Mesenchymal stem cell (in vitro differentiated cells and primary cell): Measurements from ENCODE around the gene FXYD6.

Experiments used
- DNase-seq: peaks from one replicate; pipeline ENCODE4 v3.0.0-alpha.2; 2013
- H2AFZ ChIP-seq: one replicate; pipeline ENCODE4 v1.6.1; 2013; ENCODE audit warnings: low read depth, mild to moderate bottlenecking, control low read depth, inconsistent platforms, low read length, moderate library complexity
- H2AK5ac ChIP-seq: 2 replicates; pipeline ENCODE4 v1.6.1; 2013; ENCODE audit warnings: low read length, moderate library complexity, mild to moderate bottlenecking, inconsistent platforms; ENCODE audit not compliant: severe bottlenecking
- H2BK120ac ChIP-seq: one replicate; pipeline ENCODE4 v1.6.1; 2013; ENCODE audit warnings: low read depth, mild to moderate bottlenecking, inconsistent platforms, low read length, moderate library complexity
- H2BK12ac ChIP-seq, 2 experiments: one replicate each; pipeline ENCODE4 v1.6.1; 2013; ENCODE audit warnings: inconsistent platforms in 2 of 2, low read length in 2 of 2, mild to moderate bottlenecking in 2 of 2, moderate library complexity in 2 of 2, control low read depth in 1 of 2
- H2BK15ac ChIP-seq: one replicate; pipeline ENCODE4 v1.6.1; 2013; ENCODE audit warnings: mild to moderate bottlenecking, low read depth, inconsistent platforms; ENCODE audit not compliant: poor library complexity, severe bottlenecking
- H2BK5ac ChIP-seq: 2 replicates; pipeline ENCODE4 v1.6.1; 2013; ENCODE audit warnings: low read depth, mild to moderate bottlenecking, low read length, control low read depth, inconsistent platforms; ENCODE audit not compliant: poor library complexity, severe bottlenecking
- H3K14ac ChIP-seq, 2 experiments: one replicate each; pipeline ENCODE4 v1.6.1; 2013; ENCODE audit warnings: inconsistent platforms in 2 of 2, low read length in 2 of 2, control low read depth in 1 of 2, mild to moderate bottlenecking in 1 of 2, moderate library complexity in 1 of 2
- H3K18ac ChIP-seq, 2 experiments: one replicate each; pipeline ENCODE4 v1.6.1; 2013; ENCODE audit warnings: inconsistent platforms in 2 of 2, low read length in 2 of 2, control low read depth in 1 of 2, low read depth in 1 of 2, mild to moderate bottlenecking in 1 of 2
- H3K23ac ChIP-seq, 2 experiments: one replicate each; pipeline ENCODE4 v1.6.1; 2013; ENCODE audit warnings: inconsistent platforms in 2 of 2, low read length in 2 of 2, mild to moderate bottlenecking in 2 of 2, moderate library complexity in 2 of 2, control low read depth in 1 of 2
- H3K27ac ChIP-seq: 2 replicates; pipeline ENCODE4 v1.5.1; 2013; ENCODE audit warnings: mild to moderate bottlenecking, moderate library complexity, low read length, control low read depth, inconsistent platforms; ENCODE audit not compliant: poor library complexity, severe bottlenecking
- H3K27me3 ChIP-seq, 2 experiments: 2 replicates each; pipeline versions ENCODE4 v1.6.1 to v1.7.0; 2013; ENCODE audit warnings: low read length in 2 of 2, mild to moderate bottlenecking in 2 of 2, moderate library complexity in 2 of 2, control low read depth in 1 of 2, inconsistent platforms in 1 of 2; ENCODE audit not compliant: control insufficient read depth in 1 of 2, insufficient read depth in 1 of 2
- H3K36me3 ChIP-seq, 2 experiments: 2 replicates each; pipeline versions ENCODE4 v1.6.1 to v1.7.0; 2013; ENCODE audit warnings: low read length in 2 of 2, control low read depth in 1 of 2, inconsistent platforms in 1 of 2, low read depth in 1 of 2, mild to moderate bottlenecking in 1 of 2; ENCODE audit not compliant: insufficient read depth in 2 of 2, control insufficient read depth in 1 of 2
- H3K4ac ChIP-seq, 2 experiments: one replicate each; pipeline ENCODE4 v1.6.1; 2013; ENCODE audit warnings: inconsistent platforms in 2 of 2, low read length in 2 of 2, mild to moderate bottlenecking in 2 of 2, moderate library complexity in 2 of 2, control low read depth in 1 of 2, low read depth in 1 of 2
- H3K4me1 ChIP-seq: 2 replicates; pipeline ENCODE4 v1.6.1; 2013; ENCODE audit warnings: low read depth, low read length, control low read depth; ENCODE audit not compliant: control insufficient read depth, insufficient read depth
- H3K4me2 ChIP-seq: 2 replicates; pipeline ENCODE4 v1.6.1; 2013; ENCODE audit warnings: low read length, mild to moderate bottlenecking, inconsistent platforms; ENCODE audit not compliant: poor library complexity, severe bottlenecking
- H3K4me3 ChIP-seq, 2 experiments: 2 replicates each; pipeline versions ENCODE4 v1.5.1 to v1.7.0; 2013; ENCODE audit warnings: low read length in 2 of 2, mild to moderate bottlenecking in 2 of 2, control low read depth in 1 of 2, low read depth in 1 of 2; ENCODE audit not compliant: insufficient read depth in 1 of 2
- H3K79me1 ChIP-seq: replicated peaks from 2 replicates; pipeline ENCODE4 v1.6.1; 2013; ENCODE audit warnings: mild to moderate bottlenecking, control low read depth, low read length, inconsistent platforms; ENCODE audit not compliant: poor library complexity, severe bottlenecking
- H3K9ac ChIP-seq: 2 replicates; pipeline ENCODE4 v1.7.0; 2013; ENCODE audit warnings: mild to moderate bottlenecking, low read length, moderate library complexity
- H3K9me3 ChIP-seq: 2 replicates; pipeline ENCODE4 v1.7.0; 2013; ENCODE audit warnings: mild to moderate bottlenecking, low read length; ENCODE audit not compliant: control insufficient read depth
- H4K8ac ChIP-seq: one replicate; pipeline ENCODE4 v1.6.1; 2013; ENCODE audit warnings: inconsistent platforms, mild to moderate bottlenecking, low read length, moderate library complexity
- H4K91ac ChIP-seq: one replicate; pipeline ENCODE4 v1.6.1; 2013; ENCODE audit warnings: mild to moderate bottlenecking, low read length, inconsistent platforms
- WGBS: methylation state at CpG from one replicate; pipeline ENCODE4 v1.1.7; 2013; ENCODE audit warnings: mixed read lengths; 5-methylcytosine and 5-hydroxymethylcytosine counted together

Gene FXYD6

DNA sequence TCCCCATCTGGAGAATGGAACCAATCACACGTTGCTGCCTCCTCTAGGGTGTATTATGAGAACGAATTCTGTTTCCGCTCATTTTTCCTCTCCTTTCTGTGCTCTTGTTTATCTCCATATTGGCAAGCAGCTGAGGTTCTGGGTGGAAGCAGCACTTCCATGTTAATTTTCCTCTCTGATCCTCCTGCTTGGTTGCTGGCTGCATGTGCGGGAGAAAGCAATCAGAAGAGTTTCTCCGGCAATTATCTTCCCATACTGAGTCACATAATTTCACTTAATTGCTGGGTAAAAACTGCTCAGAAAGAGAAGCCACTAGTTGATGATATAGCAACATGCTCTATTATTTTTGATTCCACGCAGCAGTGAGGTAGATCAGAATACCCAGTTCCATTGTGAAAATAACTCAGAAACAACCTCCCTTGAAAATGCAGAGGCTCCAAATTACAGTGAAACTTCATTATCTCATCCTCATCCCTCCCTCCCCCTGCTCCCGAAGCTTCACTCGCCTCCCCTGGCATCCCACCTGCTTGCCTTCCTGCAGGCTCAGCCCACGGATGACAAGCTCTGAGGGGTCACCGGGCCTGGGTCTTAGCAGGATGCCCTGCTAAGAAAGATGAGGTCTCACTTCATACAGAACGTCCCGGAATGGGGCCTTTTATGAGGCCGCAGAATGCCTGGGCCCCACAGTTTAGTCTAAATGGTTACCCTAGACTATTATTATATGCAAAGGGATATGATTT is 20.4 kb downstream of the FXYD6 start:
- H2AFZ ChIP-seq, result no peak overlapping the region
- H3K9ac ChIP-seq, result no peak overlapping the region
- H4K91ac ChIP-seq, result no peak overlapping the region
- peaks cover 0 to 20% of the 10 kb centered on the region in 2 experiments for H3K36me3 ChIP-seq
- H2BK15ac ChIP-seq, result no peak overlapping the region
- peaks cover 4% of the 10 kb centered on the region for H3K4me1 ChIP-seq
- no peak overlapping the region for H3K4ac ChIP-seq
- 90% methylated on average over 12 of the region's 13 CpGs for WGBS
- H3K27ac ChIP-seq, result no peak overlapping the region
- peaks cover 30% of the 10 kb centered on the region for H3K79me1 ChIP-seq
- no peak overlapping the region for H2BK12ac ChIP-seq
- H4K8ac ChIP-seq, result no peak overlapping the region
- H3K4me2 ChIP-seq, result no peak overlapping the region
- no peak overlapping the region for H2AK5ac ChIP-seq
- no peak overlapping the region for H2BK5ac ChIP-seq
- no peak for DNase-seq
- H2BK120ac ChIP-seq, result no peak overlapping the region
- no peak overlapping the region for H3K23ac ChIP-seq
- peaks cover 0 to 15% of the 10 kb centered on the region in 2 experiments for H3K27me3 ChIP-seq
- no peak overlapping the region for H3K4me3 ChIP-seq
- peaks cover 12% of the 10 kb centered on the region for H3K9me3 ChIP-seq
- no peak overlapping the region for H3K18ac ChIP-seq
- H3K14ac ChIP-seq, result no peak overlapping the region

DNA sequence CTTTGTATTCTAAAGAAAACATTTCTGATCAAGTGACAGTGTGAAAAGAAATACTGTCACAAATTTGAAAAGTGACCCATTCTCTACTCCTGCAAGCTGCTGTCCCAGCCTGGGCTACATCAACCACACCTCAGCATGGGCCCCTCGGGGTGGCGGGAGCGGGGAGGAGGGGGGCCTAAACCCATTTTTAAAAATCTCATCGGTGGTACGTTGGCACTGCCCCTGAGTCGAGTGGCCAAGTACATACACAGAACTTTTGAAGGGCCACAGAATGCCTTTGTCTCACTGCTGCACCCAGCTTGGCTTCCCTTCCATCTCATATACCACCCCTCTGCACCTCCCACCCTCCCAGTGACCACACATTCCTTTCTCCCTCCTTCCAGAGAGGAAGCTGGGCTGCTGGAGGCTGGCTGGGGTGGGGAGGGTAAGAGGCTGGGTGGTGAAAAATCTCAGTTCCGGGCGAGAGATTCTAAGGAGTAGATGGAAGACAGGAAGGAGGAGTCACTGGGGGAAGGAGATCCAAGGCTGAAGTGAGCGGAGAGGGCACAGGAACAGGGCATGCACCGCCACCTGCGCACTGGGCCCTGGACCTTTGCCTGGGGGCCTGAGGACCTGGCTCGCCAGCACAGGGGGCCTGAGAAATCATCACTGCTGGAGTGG is 21.1 kb downstream of the FXYD6 start:
- no peak overlapping the region for H3K4ac ChIP-seq
- no peak overlapping the region for H3K14ac ChIP-seq
- H2BK15ac ChIP-seq, result no peak overlapping the region
- no peak overlapping the region for H2BK12ac ChIP-seq
- no peak overlapping the region for H3K27ac ChIP-seq
- H3K27me3 ChIP-seq, result peaks cover 0 to 12% of the 10 kb centered on the region in 2 experiments
- no peak overlapping the region for H2BK120ac ChIP-seq
- H3K36me3 ChIP-seq, result peaks cover 0 to 20% of the 10 kb centered on the region in 2 experiments
- no peak overlapping the region for H2BK5ac ChIP-seq
- H3K4me1 ChIP-seq, result peaks cover 2% of the 10 kb centered on the region
- peaks cover 28% of the 10 kb centered on the region for H3K79me1 ChIP-seq
- H2AK5ac ChIP-seq, result no peak overlapping the region
- H4K91ac ChIP-seq, result no peak overlapping the region
- no peak overlapping the region for H3K18ac ChIP-seq
- H3K4me2 ChIP-seq, result no peak overlapping the region
- H3K9me3 ChIP-seq, result peaks cover 12% of the 10 kb centered on the region
- H3K9ac ChIP-seq, result no peak overlapping the region
- H2AFZ ChIP-seq, result no peak overlapping the region
- no peak overlapping the region for H3K23ac ChIP-seq
- no peak overlapping the region for H3K4me3 ChIP-seq
- DNase-seq, result no peak
- H4K8ac ChIP-seq, result no peak overlapping the region
- 73% methylated on average over 11 of the region's 12 CpGs for WGBS

DNA sequence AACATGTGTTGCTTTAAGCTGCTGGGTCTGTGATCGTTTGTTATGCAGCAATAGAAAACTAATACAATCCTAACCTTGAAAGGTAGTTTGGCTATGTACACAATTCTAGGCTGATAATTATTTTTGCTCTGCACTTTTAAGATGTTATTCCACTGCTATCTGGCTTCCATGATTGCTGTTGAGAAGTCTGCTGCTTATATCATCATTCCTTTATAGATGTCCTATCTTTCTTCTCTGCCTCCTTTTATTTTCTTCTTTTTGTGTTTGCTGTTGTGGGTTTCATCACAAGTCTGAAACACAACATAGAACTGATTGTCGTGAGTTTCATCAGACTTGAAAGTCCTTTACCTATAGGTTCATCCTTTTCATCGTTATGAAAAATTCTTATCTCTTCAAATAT is 24.1 kb downstream of the FXYD6 start:
- H3K9ac ChIP-seq, result no peak overlapping the region
- no peak overlapping the region for H2BK5ac ChIP-seq
- no peak overlapping the region for H3K4ac ChIP-seq
- H3K36me3 ChIP-seq, result peaks cover 0 to 14% of the 10 kb centered on the region in 2 experiments
- no peak overlapping the region for H3K18ac ChIP-seq
- no peak overlapping the region for H2BK15ac ChIP-seq
- H3K27ac ChIP-seq, result no peak overlapping the region
- no peak overlapping the region for H4K8ac ChIP-seq
- H3K27me3 ChIP-seq, result peaks cover 0 to 9% of the 10 kb centered on the region in 2 experiments
- no peak overlapping the region for H3K4me2 ChIP-seq
- no peak overlapping the region for H2BK120ac ChIP-seq
- no peak overlapping the region for H3K14ac ChIP-seq
- 95% methylated on average over 2 of the region's 3 CpGs for WGBS
- no peak overlapping the region for H3K23ac ChIP-seq
- no peak overlapping the region for H2AFZ ChIP-seq
- H2BK12ac ChIP-seq, result no peak overlapping the region
- DNase-seq, result no peak
- H2AK5ac ChIP-seq, result no peak overlapping the region
- H3K4me3 ChIP-seq, result no peak overlapping the region
- H3K9me3 ChIP-seq, result peaks cover 12% of the 10 kb centered on the region
- H4K91ac ChIP-seq, result no peak overlapping the region
- peaks cover 2% of the 10 kb centered on the region for H3K4me1 ChIP-seq
- H3K79me1 ChIP-seq, result peaks cover 17% of the 10 kb centered on the region

DNA sequence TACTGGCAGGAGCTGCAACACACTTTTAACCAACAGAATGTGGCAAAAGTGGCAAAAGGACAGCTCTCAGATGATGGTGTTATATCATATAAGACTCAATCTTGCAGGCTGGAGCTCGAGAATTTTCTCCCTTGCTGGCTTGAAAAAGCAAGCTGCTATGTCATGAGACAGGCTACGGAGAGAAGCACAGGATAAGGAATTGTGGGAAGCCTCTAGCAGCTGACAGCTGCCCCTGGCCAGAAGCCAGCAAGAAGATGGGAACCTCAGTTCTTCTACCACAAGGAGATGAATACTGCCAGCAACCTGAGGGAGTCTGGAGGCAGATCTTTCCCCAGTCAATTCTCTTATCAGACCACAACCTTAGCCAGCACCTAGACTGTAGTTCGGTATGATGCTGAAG is 24.6 kb downstream of the FXYD6 start:
- no peak overlapping the region for H4K91ac ChIP-seq
- H2BK5ac ChIP-seq, result no peak overlapping the region
- H3K4me1 ChIP-seq, result peaks cover 2% of the 10 kb centered on the region
- H2AK5ac ChIP-seq, result no peak overlapping the region
- no peak overlapping the region for H4K8ac ChIP-seq
- H2BK15ac ChIP-seq, result no peak overlapping the region
- H3K9ac ChIP-seq, result no peak overlapping the region
- H3K27ac ChIP-seq, result no peak overlapping the region
- no peak overlapping the region for H3K4ac ChIP-seq
- no peak overlapping the region for H3K4me2 ChIP-seq
- H3K36me3 ChIP-seq, result peaks cover 0 to 12% of the 10 kb centered on the region in 2 experiments
- H3K14ac ChIP-seq, result no peak overlapping the region
- H3K23ac ChIP-seq, result no peak overlapping the region
- H3K4me3 ChIP-seq, result no peak overlapping the region
- H3K27me3 ChIP-seq, result peaks cover 0 to 8% of the 10 kb centered on the region in 2 experiments
- no peak overlapping the region for H2BK120ac ChIP-seq
- DNase-seq, result no peak
- peaks cover 12% of the 10 kb centered on the region for H3K9me3 ChIP-seq
- no peak overlapping the region for H2AFZ ChIP-seq
- no peak overlapping the region for H3K18ac ChIP-seq
- 76% methylated on average over 3 of the region's 3 CpGs for WGBS
- no peak overlapping the region for H2BK12ac ChIP-seq
- peaks cover 14% of the 10 kb centered on the region for H3K79me1 ChIP-seq
